Stimulated activated CD8-positive, alpha-beta memory T cell treated with anti-CD3 and anti-CD28 coated beads, Interleukin-7, amount 100 ng/mL, for 1 hour (primary cell): ENCODE data around the gene FKBP15.
"Not testable (repeated sequence)": the region's sequence is repeated elsewhere in the genome, so short reads cannot be mapped to it uniquely, and the experiment has no call there.

Source experiments
- DNase-seq, 2 donors: peaks; one replicate each; pipeline ENCODE4 v3.0.0-alpha.2; 2020; ENCODE audit warnings: low read depth in 2 of 2

FKBP15 gene

GRCh38 chr9:113235701-113236255 is 14.7 kb upstream of the FKBP15 start:
- not testable (repeated sequence) for DNase-seq

GRCh38 chr9:113231701-113232100 is 10.6 kb upstream of the FKBP15 start:
- DNase-seq: no peak

- DNase-seq: no peak
These were observed 7.1 kb upstream of the FKBP15 start for GRCh38 chr9:113228130-113228665.

- no peak for DNase-seq
These were observed 6.4 kb upstream of the FKBP15 start for GRCh38 chr9:113227436-113227835.

- no peak for DNase-seq
These were observed 2.9 kb upstream of the FKBP15 start for GRCh38 chr9:113223963-113224362.

GRCh38 chr9:113222482-113222841 is 1.4 kb upstream of the FKBP15 start:
- no peak for DNase-seq

GRCh38 chr9:113221800-113222481 is 864 bp upstream of the FKBP15 start:
- DNase-seq: no peak

GRCh38 chr9:113220467-113221002 is 542 bp downstream of the FKBP15 start:
- DNase-seq: no peak

- DNase-seq: no peak
These were observed 1.1 kb downstream of the FKBP15 start for GRCh38 chr9:113219969-113220368.

- no peak for DNase-seq
These were observed 1.7 kb downstream of the FKBP15 start for GRCh38 chr9:113219186-113219936.

- no peak for DNase-seq
These were observed 4.7 kb downstream of the FKBP15 start for GRCh38 chr9:113216406-113216805.

GRCh38 chr9:113215132-113215531 is 5.9 kb downstream of the FKBP15 start:
- no peak for DNase-seq

GRCh38 chr9:113210815-113211214 is 10.3 kb downstream of the FKBP15 start:
- DNase-seq: no peak

GRCh38 chr9:113205861-113206260 is 15.2 kb downstream of the FKBP15 start:
- DNase-seq: no peak

- no peak for DNase-seq
These were observed 15.6 kb downstream of the FKBP15 start for GRCh38 chr9:113205432-113205831.

- no peak for DNase-seq
These were observed 21.3 kb downstream of the FKBP15 start for GRCh38 chr9:113199683-113200329.

GRCh38 chr9:113192455-113192854 is 28.6 kb downstream of the FKBP15 start:
- DNase-seq: no peak

- DNase-seq: no peak
These were observed 33.0 kb downstream of the FKBP15 start for GRCh38 chr9:113187929-113188595.

GRCh38 chr9:113186137-113186755 is 34.8 kb downstream of the FKBP15 start:
- DNase-seq: no peak

GRCh38 chr9:113185271-113185670 is 35.8 kb downstream of the FKBP15 start:
- DNase-seq: no peak

- no peak for DNase-seq
These were observed 36.5 kb downstream of the FKBP15 start for GRCh38 chr9:113184539-113184938.
